Astrocyte (in vitro differentiated cells and primary cell): Measurements from ENCODE around the gene TOP3A. TPM values are rescaled to one million over a fixed set of nuclear protein-coding genes. Genes with fewer than 3 reads are reported as not detected.

ENCODE experiments used
- DNase-seq: peaks from one replicate; pipeline ENCODE4 v3.0.0-alpha.2; 2010; ENCODE audit warnings: low read depth
- FAIRE-seq: peaks from 2 replicates; lab custom pipeline; 2011; peaks lifted over from hg19 to GRCh38; lab: Jason Lieb, UNC
- H2AFZ ChIP-seq: 2 replicates; pipeline ENCODE4 v1.6.0; 2012; ENCODE audit warnings: low read depth, low read length, inconsistent platforms
- H3K27ac ChIP-seq: 2 replicates; pipeline ENCODE4 v1.5.1; 2011; ENCODE audit warnings: low read depth, low read length, inconsistent platforms
- H3K27me3 ChIP-seq: 2 replicates; pipeline ENCODE4 v1.6.0; 2011; ENCODE audit warnings: low read length, inconsistent platforms; ENCODE audit not compliant: insufficient read depth
- H3K36me3 ChIP-seq: 2 replicates; pipeline ENCODE4 v1.5.1; 2011; ENCODE audit warnings: low read length, inconsistent platforms; ENCODE audit not compliant: insufficient read depth
- H3K4me1 ChIP-seq: 2 replicates; pipeline ENCODE4 v1.5.1; 2011; ENCODE audit warnings: low read length, inconsistent platforms; ENCODE audit not compliant: insufficient read depth
- H3K4me2 ChIP-seq: 2 replicates; pipeline ENCODE4 v1.6.0; 2012; ENCODE audit warnings: low read length, inconsistent platforms
- H3K4me3 ChIP-seq: 2 replicates; pipeline ENCODE4 v1.5.1; 2011; ENCODE audit warnings: low read depth, mild to moderate bottlenecking, low read length, inconsistent platforms; ENCODE audit not compliant: insufficient read depth
- H3K79me2 ChIP-seq: 2 replicates; pipeline ENCODE4 v1.6.0; 2012; ENCODE audit warnings: mild to moderate bottlenecking, low read length, inconsistent platforms; ENCODE audit not compliant: insufficient read depth
- H3K9ac ChIP-seq: 2 replicates; pipeline ENCODE4 v1.6.0; 2012; ENCODE audit warnings: mild to moderate bottlenecking, low read length, inconsistent platforms
- H3K9me3 ChIP-seq: 2 replicates; pipeline ENCODE4 v1.5.1; 2012; ENCODE audit warnings: low read depth, mild to moderate bottlenecking, low read length, inconsistent platforms; ENCODE audit not compliant: insufficient read depth
- H4K20me1 ChIP-seq: 2 replicates; pipeline ENCODE4 v1.6.0; 2012; ENCODE audit warnings: low read length, inconsistent platforms; ENCODE audit not compliant: insufficient read depth
- H3K27ac Mint-ChIP-seq: one replicate; pipeline ENCODE4 v1.8.0; 2021; ENCODE audit warnings: mild to moderate bottlenecking, mixed read lengths; ENCODE audit not compliant: unreplicated experiment
- H3K27me3 Mint-ChIP-seq: one replicate; pipeline ENCODE4 v1.8.0; 2021; ENCODE audit warnings: low read depth, mixed read lengths; ENCODE audit not compliant: unreplicated experiment
- H3K36me3 Mint-ChIP-seq: one replicate; pipeline ENCODE4 v1.8.0; 2021; ENCODE audit warnings: low read depth, mixed read lengths; ENCODE audit not compliant: unreplicated experiment
- H3K4me1 Mint-ChIP-seq: one replicate; pipeline ENCODE4 v1.8.0; 2021; ENCODE audit warnings: low read depth, mixed read lengths; ENCODE audit not compliant: unreplicated experiment
- H3K4me3 Mint-ChIP-seq: one replicate; pipeline ENCODE4 v1.8.0; 2021; ENCODE audit warnings: mild to moderate bottlenecking, moderate library complexity, mixed read lengths; ENCODE audit not compliant: unreplicated experiment
- H3K9me3 Mint-ChIP-seq: one replicate; pipeline ENCODE4 v1.8.0; 2021; ENCODE audit warnings: mild to moderate bottlenecking, mixed read lengths; ENCODE audit not compliant: unreplicated experiment
- EZH2 ChIP-seq: IDR thresholded peaks from 2 replicates; pipeline ENCODE4 v1.6.1; 2012; ENCODE audit warnings: mild to moderate bottlenecking, low read length, inconsistent platforms; ENCODE audit not compliant: insufficient read depth
- total RNA-seq: library from RNA; stranded (reverse); gene quantifications from 2 replicates; pipeline ENCODE4 v1.2.1, GENCODE V29; 2021
- TF ChIP-seq, protein P1 (sequence below): IDR thresholded peaks from 2 replicates; pipeline ENCODE4 v1.5.1; 2011; ENCODE audit warnings: low read depth, mild to moderate bottlenecking, inconsistent platforms, low read length, moderate library complexity; ENCODE audit not compliant: insufficient read depth

TOP3A gene
- total RNA-seq, 1 donor from 2014 or later, result 31.0 TPM

DNA sequence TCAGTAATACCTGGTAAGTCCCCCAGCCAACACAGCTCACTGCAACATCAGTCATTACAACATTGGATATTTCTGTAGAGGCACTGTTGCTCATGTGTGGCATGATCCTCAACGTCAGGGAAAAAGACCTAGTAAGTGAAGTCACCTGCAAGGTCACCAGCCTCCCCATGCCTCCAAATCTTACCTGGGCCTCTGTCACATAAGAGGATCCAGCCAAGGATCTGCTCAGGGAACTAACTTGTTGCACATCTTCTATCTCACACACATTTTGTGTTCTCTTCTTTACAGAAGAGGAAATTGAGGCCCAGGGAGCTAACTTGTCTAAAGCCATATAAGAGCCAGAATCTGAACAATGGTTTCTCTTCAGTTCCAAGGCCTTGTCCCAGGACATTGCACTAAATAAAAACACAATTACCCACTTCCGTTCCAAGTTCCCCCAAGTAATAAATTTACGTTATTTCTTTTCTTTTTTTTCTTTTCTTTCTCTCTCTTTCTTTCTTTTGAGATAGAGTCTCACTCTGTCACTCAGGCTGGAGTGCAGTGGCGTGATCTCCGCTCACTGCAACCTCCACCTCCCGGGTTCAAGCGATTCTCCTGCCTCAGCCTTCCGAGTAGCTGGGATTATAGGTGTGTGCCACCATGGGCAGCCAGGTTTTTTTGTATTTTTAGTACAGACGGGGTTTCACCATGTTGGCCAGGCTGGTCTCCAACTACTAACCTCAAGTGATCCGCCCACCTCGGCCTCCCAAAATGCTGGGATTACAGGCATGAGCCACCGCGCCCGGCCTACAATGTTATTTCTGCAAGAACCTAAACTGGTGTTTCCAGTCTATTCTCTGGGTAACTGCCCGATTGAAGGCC, 47.3 kb upstream of the TOP3A start:
- Histone ChIP-seq H3K27me3 (no peaks in the 10 kb centered on the region), H3K79me2 (peaks cover 8% of the 10 kb centered on the region), H4K20me1 (no peaks in the 10 kb centered on the region), H3K9me3 (no peaks in the 10 kb centered on the region), H3K4me3 (peak overlapping the region; percentile 74), H3K27ac (no peak overlapping the region), H3K4me2 (peak overlapping the region; percentile 89), H3K36me3 (no peaks in the 10 kb centered on the region), H3K4me1 (peaks cover 9% of the 10 kb centered on the region), H3K9ac (peak overlapping the region; percentile 76), H2AFZ (peak overlapping the region; percentile 90)
- Mint-ChIP-seq H3K4me1 (no peaks in the 10 kb centered on the region), H3K4me3 (peak overlapping the region; percentile 89), H3K36me3 (no peaks in the 10 kb centered on the region), H3K27ac (no peak overlapping the region), H3K9me3 (no peaks in the 10 kb centered on the region), H3K27me3 (no peaks in the 10 kb centered on the region)
- no peak for DNase-seq
- TF ChIP-seq, protein P1, sequence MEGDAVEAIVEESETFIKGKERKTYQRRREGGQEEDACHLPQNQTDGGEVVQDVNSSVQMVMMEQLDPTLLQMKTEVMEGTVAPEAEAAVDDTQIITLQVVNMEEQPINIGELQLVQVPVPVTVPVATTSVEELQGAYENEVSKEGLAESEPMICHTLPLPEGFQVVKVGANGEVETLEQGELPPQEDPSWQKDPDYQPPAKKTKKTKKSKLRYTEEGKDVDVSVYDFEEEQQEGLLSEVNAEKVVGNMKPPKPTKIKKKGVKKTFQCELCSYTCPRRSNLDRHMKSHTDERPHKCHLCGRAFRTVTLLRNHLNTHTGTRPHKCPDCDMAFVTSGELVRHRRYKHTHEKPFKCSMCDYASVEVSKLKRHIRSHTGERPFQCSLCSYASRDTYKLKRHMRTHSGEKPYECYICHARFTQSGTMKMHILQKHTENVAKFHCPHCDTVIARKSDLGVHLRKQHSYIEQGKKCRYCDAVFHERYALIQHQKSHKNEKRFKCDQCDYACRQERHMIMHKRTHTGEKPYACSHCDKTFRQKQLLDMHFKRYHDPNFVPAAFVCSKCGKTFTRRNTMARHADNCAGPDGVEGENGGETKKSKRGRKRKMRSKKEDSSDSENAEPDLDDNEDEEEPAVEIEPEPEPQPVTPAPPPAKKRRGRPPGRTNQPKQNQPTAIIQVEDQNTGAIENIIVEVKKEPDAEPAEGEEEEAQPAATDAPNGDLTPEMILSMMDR, result no peak
- TF ChIP-seq EZH2, result no peak
- no peak for FAIRE-seq

- Histone ChIP-seq H3K4me3 (no peak overlapping the region), H3K27ac (no peak overlapping the region), H3K4me2 (no peak overlapping the region), H2AFZ (no peak overlapping the region), H3K9me3 (no peaks in the 10 kb centered on the region), H3K4me1 (peaks cover 9% of the 10 kb centered on the region), H3K36me3 (no peaks in the 10 kb centered on the region), H3K9ac (no peak overlapping the region), H3K27me3 (no peaks in the 10 kb centered on the region), H3K79me2 (peaks cover 8% of the 10 kb centered on the region), H4K20me1 (no peaks in the 10 kb centered on the region)
- Mint-ChIP-seq H3K9me3 (no peaks in the 10 kb centered on the region), H3K36me3 (no peaks in the 10 kb centered on the region), H3K27me3 (no peaks in the 10 kb centered on the region), H3K4me1 (no peaks in the 10 kb centered on the region), H3K27ac (no peak overlapping the region), H3K4me3 (no peak overlapping the region)
- DNase-seq (no peak), FAIRE-seq (no peak)
- no peak for TF ChIP-seq EZH2
- TF ChIP-seq, protein P1, result no peak
Observed at GRCh38 chr17:18360518-18360917, 45.7 kb upstream of the TOP3A start.

DNA sequence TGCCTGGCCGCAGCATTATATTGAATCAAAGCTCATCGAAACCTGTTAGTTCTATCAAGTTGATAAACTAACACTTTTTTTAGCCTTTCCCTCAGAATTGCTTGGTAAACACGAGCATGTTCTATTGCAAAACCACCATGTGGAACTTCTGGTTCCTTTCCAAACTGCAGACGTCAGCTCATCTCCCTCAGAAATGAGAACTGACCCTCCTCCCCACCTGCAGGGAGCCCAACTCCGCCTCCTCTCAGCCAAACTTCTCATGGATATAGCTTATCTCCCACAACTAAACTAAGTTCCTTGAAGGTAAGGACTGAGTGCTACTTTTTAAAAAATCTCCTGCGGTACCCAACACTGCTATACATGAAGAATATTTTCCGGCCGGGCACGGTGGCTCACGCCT, 41.8 kb upstream of the TOP3A start:
- H3K9me3 Mint-ChIP-seq, result no peaks in the 10 kb centered on the region
- DNase-seq, result peak; percentile 31
- Histone ChIP-seq H4K20me1 (no peaks in the 10 kb centered on the region), H3K9ac (no peak overlapping the region), H3K4me3 (no peak overlapping the region), H2AFZ (no peak overlapping the region), H3K4me2 (no peak overlapping the region), H3K4me1 (peaks cover 2% of the 10 kb centered on the region), H3K27ac (no peak overlapping the region), H3K79me2 (no peaks in the 10 kb centered on the region), H3K9me3 (no peaks in the 10 kb centered on the region), H3K36me3 (no peaks in the 10 kb centered on the region), H3K27me3 (no peaks in the 10 kb centered on the region)
- no peak for FAIRE-seq
- no peak for TF ChIP-seq EZH2
- TF ChIP-seq, protein P1, result no peak
- no peak overlapping the region for H3K4me3 Mint-ChIP-seq
- no peaks in the 10 kb centered on the region for H3K36me3 Mint-ChIP-seq
- peaks cover 3% of the 10 kb centered on the region for H3K4me1 Mint-ChIP-seq
- H3K27ac Mint-ChIP-seq, result no peak overlapping the region
- no peaks in the 10 kb centered on the region for H3K27me3 Mint-ChIP-seq
